GM18867 (cell line): ENCODE data around the gene MAPKBP1.

Source experiments
- ATAC-seq: cut with Tn5 transposase; IDR thresholded peaks from one replicate; pipeline ENCODE4 v1.9.1; 2021; ENCODE audit warnings: mild to moderate bottlenecking, moderate library complexity; ENCODE audit not compliant: unreplicated experiment

Gene MAPKBP1

DNA sequence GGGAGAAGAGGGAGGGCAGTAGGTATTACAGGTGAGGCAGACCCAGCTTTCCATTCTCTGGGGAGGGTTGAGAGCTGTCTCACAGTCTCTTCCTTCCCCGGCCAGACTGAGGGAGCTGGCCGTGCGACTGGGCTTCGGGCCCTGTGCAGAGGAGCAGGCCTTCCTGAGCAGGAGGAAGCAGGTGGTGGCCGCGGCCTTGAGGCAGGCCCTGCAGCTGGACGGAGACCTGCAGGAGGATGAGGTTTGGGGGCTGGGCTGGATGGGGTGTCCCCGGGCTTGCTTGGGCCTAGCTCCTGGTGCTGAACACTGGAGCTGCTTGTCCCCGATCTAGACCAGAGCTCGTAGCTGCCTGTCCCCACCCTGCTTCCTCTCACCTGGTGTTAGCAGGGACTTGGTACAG, 69.3 kb downstream of the MAPKBP1 start:
- no peak for ATAC-seq

DNA sequence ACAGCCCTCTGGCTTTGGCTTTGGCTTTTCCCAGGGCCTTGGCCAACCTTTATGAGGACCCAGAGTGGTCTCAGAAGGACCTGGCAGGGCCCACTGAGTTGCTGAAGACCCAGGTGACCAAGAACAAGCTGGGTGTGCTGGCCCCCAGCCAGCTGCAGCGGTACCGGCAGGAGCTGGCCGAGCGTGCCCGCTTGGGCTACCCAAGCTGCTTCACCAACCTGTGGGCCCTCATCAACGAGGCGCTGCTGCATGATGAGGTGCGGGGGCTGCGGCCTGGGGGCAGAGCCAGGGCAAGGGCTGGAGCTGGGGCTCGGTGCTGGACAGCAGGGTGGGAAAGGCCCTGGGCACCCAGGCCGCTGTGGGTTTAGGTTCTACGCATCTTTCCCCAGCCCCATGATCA, 70.5 kb downstream of the MAPKBP1 start:
- no peak for ATAC-seq

DNA sequence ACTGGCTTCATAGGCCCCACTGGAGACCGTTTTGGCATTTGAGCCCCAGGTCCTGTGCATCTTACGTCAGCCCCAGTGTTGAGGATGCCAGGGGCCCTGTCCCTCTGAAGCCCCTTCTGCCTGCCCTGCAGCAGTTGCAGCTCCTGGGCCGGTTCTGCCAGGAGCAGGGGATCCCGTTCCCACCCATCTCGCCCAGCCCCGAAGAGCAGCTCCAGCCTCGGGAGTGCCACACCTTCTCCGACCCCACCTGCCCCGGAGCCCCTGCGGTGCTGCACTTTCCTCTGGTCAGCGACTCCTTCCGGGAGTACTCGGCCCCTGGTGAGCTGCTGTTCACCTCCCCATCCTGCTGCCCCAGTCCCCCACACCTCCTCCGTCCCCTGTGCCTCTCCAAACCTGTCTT, 72.9 kb downstream of the MAPKBP1 start:
- no peak for ATAC-seq

DNA sequence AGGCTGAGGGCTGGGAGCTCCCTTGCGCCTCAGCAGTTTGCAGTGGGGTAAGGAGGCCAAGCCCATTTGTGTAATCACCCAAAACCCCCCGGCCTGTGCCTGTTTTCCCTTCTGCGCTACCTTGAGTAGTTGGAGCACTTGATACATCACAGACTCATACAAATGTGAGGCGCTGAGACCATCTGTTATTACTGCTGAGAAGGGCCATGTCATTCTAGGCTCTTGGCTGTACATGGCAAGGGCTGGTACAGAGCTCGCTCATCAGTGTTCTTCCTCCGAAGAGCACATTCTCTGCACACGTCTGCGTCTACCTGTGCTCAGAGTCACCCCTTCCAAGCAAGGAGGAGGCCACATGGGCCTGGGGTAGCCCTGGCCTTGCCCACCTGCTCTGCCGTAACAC, 73.7 kb downstream of the MAPKBP1 start:
- ATAC-seq, result no peak

DNA sequence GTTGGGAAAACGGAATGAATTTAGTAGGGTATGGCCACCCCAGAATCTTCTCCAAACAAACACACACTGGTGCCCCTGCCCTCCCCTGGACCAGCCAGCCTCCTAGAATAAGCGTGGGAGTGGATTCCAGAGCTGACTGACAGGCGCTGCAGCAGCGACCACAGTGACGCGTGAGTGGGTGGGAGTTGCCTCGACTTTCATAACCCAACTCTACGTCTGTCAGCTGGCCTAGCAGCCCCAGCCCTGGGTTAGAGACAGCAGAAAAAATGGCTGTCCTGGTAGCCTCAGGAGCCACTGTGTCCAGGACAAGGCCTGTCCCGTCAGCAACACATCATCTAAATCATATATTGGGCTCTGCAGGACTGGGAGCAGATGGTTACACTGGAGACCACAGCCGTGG, 74.3 kb downstream of the MAPKBP1 start:
- ATAC-seq, result no peak

DNA sequence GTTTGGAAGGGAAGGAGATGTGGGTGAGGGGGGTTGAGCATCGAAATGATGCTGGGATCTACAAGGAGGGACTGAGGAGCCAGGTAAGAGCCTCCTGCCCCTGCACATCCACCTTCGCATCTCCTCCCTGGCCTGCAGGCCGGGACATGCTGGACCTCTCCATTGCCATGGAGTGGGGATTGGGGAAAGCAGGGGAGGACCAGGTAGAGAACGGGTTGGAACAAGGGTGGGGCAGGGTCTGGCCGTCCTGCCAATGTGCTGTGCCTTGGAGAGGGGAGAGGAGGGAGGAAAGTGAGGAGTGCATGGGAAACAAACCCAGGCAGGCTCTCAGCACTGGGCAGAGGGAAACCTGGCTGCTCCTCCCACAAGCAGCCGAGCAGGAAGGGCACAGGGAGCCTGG, 74.9 kb downstream of the MAPKBP1 start:
- ATAC-seq, result no peak

DNA sequence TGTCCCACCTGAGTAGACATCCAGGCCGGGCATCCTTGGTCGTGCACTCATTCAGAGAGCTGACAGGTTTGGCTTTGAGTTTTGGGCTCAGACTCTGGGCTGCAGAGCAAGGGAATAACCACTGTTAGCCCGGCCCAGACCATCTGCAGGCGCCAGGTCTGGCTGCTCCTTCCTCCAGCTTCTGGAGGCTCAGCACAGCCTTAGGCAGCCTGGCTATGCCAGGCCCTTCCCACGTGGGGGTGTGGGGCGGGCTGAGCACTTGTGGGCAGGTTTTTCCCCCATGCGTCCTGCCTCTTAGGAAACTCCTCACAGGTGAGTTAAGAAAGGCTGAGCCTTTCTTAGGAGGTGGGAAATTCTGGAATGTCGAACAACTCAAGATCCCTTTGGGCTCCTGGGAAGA, 75.6 kb downstream of the MAPKBP1 start:
- no peak for ATAC-seq

DNA sequence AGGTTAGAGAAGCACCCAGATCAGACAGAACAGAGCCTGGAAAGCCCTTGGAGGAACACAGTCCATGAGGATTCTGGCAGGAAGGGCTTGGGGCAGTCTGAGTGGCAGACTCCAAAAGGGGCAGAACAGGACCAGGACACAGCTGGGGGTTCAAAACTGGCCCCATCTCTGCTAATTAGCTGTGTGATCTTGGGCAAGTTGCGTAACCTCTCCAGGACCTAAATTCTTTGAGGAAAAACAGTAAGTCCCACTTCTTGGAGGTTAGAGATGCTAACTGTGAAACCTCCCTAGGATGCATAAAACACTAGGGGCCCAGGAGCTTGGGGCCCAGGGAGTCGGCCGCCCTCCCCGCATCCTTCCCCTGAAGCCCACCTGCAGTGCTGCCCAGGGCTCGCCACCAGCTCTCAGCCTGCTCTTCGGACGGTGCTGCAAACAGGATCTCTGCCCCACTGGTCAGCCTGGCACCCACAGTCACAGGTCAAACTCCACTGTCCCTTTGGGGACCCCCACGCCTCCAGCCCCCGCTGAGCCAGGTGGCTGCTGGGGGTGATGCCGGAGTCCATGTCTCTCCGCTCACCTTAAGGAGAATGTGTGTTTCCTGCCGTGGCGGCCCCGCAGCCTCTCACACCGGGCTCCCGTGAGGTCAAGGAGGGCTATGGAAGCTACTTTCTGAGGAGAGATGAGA, 76.3 kb downstream of the MAPKBP1 start:
- ATAC-seq, result no peak

DNA sequence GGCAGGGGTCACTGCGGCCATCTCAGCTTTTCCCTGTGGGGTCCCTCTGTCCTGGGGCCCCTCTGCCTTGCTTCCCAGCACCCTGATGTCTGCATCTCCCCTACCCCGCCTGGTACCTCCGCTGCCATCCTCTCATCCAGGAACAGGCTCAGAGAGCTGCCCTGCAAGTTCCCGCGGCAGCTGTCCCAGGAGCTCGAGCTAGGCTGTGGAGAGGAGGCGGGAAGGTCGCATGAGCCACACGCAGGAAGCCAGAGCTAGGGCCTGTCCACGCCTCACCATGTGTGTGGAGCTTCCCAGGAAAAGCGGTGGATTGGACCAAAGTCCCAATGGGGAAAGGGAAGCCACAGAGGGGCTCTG, 76.9 kb downstream of the MAPKBP1 start:
- no peak for ATAC-seq

DNA sequence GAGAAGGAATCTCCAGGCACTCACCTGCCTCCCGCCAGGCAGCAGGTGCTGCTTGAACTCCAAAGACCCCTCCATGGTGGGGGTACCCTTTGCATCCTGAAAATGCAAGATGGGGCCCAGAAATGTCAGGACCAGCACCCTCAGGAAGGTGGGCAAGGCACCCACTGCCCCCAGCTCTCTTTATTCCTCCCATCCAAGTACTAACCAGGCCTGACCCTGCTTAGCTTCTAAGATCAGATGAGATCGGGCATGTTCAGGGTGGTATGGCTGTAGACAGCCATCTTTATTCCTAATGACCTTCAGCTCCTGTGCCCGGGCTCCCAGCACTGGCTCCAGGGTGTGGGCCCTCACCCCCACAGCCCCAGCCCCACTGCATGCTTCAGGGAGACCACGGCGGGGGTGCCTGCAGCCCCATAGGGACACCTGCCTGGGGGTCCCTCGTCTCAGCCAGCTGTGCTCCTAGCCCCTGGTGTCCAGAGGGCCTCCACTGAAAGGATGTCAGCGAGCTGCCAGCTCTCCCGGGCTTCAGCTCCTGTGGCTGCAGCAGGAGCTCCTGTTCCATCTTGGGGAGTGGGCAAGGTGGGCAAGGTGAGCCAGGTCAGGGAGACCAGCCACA, 77.6 kb downstream of the MAPKBP1 start:
- no peak for ATAC-seq

DNA sequence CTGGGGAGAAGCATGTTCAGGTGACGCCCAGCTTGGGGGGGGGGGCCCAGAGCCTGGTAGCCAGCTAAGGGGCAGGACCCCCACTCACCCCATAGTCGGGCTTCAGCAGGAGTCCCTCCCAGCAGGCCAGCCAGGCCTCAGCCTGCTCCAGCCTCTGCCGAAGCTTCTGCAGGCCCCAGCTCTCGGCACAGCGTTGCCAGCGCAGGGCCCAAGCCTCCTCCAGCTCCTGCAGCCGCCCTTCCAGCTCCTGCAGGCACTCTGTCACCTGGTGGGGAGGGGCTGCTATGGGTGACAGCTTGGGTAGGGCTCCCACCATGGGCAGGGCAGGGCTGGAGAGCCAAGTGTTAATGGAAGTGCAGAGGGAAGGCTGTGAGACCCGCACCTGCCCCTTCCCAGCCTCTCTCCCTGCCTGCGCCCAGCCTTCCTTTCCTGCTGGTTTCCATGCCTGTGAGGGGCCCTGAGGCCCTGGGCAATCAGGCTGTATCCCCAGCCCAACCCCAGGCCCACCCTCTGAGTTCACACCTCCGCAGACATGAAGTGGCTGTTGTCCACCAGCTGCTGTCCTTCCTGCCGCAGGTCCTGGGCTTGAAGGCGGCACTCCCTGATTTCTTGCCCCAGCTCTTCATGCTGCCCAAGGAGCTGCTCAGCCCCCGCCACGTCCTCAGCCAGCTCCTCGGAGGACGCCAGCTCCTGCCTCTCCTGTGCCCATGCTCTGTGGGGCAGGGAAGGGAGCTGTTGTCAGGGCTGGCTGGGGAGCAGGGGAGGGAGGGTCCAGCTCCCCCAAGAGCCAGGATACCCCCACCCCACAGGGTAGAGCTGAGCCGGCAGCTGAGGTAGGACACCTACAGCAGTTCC, 78.7 kb downstream of the MAPKBP1 start:
- ATAC-seq, result no peak

DNA sequence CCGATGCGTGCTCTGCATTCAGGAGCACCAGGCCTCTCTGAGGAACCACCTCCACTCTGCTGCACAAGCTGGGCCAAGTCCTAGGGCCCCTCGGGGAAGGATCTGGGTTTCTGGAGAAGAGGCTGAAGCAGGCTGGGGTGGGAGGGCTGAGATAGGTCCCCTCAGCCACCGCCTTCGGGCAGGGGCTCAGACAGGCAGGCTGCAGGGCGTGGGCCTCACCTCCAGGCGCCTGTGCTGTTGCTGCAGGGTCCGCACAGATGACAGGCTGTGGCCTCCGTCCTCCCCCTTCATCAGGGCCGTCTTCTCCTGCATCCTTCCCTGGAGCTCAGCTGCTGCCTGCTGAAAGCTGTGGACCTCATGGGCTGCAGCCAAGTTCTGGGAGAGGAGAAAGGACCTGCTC, 79.5 kb downstream of the MAPKBP1 start:
- ATAC-seq, result no peak

DNA sequence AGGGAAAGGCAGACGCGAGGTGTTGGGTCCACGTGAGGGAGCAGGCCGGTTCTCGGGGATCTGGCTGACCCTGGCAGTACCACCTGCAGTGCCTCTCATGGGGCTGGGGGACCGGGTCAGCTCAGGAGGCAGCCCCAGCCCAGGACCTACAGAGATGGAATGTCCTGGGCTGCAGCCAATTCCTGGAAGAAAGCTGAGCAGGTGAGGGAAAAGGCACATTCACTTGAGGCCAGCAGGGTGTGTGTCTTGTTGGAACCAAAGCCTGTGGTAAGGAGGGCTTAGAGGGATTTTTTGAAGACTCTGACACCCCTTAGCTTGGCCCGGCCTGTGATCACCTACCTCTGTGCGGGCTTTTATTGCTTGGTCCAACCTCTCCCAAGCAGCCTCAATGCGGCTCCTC, 80.2 kb downstream of the MAPKBP1 start:
- no peak for ATAC-seq

DNA sequence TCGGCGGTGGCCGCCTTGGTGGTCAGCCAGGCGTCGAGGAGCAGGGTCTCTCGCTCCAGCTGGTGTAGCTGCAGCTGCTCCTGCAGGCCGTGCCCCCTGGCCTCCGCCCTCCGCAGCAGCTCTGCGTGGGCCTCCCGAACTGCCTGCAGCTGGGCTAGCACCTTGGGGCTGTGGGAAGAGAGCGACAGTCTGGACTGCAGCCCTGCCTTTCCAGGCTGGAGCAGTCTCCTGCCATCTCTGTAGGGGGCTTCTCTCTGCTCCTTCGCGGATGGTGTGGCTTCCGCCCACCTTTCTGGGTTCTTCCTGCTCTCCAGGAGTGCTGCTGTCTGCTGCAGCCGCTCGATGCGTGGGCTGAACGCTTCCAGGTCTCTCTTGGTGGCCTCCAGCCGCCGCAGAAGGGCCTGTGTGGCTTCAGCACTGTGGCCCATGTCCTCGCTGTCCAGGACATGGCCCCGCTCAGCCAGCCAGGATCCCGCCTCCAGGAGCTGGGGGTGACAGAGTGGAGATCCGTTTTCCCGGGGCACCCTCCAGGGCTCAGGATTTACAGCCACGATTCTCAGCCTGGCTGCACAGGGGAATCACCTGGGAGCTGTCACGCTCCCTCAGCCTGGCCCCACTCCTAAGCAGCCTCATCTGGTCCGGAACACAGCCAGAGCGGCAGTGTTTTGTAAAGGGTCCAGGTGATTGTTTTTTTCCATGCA, 81.1 kb downstream of the MAPKBP1 start:
- ATAC-seq, result no peak

DNA sequence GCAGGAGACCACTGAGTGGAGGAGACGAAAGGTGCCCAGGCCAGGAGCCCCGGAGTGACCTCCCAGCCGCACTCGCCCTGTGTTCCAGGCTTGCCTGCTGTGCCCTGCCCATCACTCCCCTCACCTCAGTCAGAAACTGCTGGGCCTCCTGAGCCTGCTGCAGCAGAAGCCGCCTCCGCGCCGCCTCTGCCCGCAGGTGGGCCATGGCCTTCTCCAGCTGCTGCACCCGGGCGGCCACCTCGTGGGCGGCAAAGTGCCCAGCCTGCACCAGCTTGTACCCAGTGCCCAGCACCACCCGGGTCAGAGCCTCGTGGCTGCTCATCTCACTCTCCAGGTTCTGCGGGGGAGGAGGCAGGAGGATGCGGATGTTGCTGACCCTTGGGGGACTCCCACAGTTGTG, 82.0 kb downstream of the MAPKBP1 start:
- ATAC-seq, result no peak

DNA sequence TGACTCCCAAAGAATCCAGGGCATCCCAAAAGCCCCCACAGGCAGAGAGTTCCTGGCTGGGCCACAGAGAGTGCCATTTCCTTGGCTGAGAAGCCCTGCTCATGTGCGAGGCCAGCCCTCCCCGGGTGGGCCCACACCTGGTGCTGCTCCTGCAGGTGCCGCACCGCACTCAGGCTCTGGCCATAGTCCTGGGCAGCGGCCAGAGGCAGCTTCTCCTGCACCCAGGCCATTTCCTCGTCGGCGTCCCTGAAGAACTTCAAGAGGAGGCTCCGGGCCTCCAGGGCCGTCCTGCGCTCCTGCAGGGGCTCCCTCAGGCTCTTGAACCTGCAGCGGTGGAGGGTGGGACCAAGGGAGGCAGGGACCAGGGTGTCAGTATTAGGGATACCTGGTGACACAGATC, 82.4 kb downstream of the MAPKBP1 start:
- no peak for ATAC-seq

DNA sequence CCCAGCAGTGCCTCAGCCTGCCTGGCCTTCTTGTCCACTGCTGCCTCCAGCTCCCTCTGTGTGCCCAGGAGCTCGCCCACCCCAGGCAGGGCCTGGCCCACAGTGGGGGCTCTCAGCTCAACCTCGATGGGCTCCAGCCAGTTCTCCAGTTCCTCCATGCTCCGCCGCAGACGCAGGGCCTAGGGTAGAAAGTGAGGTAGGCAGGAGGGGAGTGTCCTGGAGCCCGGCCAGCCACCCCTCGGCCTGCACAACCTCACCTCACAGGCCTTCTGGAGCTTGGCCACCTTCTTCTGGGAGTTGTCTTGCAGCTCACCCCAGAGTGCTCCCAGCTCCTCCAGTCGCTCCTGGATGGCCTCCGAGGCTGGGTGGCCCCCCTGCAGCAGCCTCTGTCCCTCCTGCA, 83.0 kb downstream of the MAPKBP1 start:
- no peak for ATAC-seq

DNA sequence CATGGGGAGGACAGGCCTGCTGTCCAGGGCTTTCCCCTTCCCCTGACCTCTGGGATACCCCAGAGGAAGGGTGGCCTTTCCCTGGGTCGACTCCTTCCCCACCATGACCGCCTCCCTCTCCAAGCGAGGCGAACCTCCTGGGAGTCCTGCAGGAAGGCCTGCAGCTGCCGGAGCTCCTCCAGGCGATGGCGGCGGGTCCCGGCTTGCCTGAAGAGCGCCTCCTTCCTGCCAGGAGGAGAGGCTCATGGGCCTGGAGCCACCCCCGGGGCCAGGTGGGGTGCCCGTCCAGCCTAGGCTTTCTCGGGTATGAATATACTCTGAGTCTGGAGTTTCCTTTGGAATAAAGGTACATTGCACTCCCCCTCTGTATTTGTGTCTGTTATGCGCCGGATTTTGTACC, 84.5 kb downstream of the MAPKBP1 start:
- ATAC-seq, result no peak

DNA sequence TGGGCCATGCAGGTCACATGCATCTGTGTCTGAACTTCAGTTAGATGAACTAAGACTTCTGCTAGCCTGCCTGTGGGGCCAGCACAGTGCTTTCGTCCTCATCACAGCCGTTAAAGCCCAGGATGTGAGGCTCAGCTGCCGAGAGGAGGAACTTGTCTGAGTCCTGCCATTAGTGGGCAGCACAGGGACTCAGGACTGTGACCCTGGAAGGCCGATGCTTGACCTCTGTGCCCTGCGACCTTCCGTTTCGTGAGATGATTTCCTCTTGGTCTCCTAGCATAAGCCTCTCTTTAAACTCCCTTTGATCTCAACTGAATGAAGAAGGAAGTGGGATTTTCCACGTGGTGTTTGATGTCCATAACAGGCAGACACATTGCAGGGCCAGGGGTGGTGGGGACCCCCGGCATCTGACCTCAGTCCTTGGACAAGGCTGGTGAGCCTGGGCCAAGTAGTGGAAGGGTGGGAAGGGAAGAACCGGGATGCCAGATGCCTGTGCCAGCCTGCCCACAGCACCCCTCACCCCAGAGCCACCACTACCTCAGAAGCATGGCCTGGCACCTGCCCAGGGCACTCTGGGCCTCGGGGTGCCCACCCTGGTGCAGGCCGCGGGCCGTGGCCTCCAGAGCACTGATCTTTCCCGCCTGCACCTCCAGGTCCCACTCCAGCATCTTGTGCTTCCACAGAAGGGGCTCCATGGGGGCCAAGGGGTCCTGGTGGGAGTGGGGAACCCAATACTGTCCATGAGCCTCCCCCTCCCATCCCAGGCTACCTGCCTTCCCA, 86.0 kb downstream of the MAPKBP1 start:
- no peak for ATAC-seq

DNA sequence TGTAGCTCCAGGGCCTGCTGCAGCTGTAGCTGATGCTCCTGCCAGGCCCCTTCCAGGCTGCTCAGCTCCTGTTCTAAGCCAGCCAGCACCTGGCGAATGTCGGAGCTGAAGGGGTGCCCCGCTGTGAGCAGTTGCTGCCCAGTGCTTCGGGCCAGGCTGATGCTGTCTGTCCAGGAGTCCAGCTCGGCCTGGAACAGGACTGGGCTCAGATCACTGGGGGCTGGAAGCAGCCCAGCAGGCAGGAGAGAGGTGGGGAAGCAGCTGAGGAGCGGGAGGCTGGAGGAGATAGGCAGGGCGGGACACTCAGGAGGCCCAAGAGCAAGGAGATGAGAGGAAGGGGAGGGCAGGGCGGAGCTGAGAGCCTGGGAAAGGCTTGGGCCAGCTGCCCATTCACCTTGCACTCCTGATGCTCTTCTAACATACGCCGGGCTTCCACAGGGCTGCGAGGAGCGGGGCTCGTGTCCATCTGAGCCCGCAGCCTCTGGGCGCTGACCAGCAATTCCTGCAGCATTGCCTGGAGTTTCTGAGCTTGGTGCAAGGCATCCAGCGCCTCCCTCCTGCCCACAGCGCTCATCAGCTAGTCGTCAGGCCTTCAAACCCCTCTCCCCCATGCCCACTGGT, 87.6 kb downstream of the MAPKBP1 start:
- ATAC-seq, result no peak
